GM12878 (cell line): Measurements from ENCODE around the gene DNAJC5G. TPM values are rescaled to one million over a fixed set of nuclear protein-coding genes. Genes with fewer than 3 reads are reported as not detected.

Experiments
- ATAC-seq: fragments of 200-7000 bp; cut with Tn5 transposase; 3 replicates; pipeline ENCODE4 v1.9.1; 2020; ENCODE audit warnings: mild to moderate bottlenecking, moderate library complexity
- BruUV-seq: library from RNA; stranded (reverse); fragments of 400-500 nt; replicated peaks from 2 replicates; lab custom pipeline; 2021; lab: Mats Ljungman, UMichigan
- CTCF ChIA-PET: fragments of 300-600 bp; sonication (Branson Sonifier 250); formaldehyde crosslinking; extraction: SDS; loops from one replicate; lab custom pipeline; 2021; ENCODE audit warnings: inconsistent platforms; lab: Yijun Ruan, JAX
- POLR2A ChIA-PET: fragments of 350-600 bp; formaldehyde crosslinking; extraction: SDS; loops from one replicate; lab custom pipeline; 2021; ENCODE audit warnings: inconsistent platforms; lab: Charles Lee
- RAD21 ChIA-PET: fragments of 300-600 bp; sonication (Branson Sonifier 250); formaldehyde crosslinking; loops from one replicate; lab custom pipeline; 2023; ENCODE audit warnings: antibody characterized with exemption; ENCODE audit not compliant: unreplicated experiment; lab: Charles Lee
- SMC1A ChIA-PET: fragments of 300-600 bp; sonication (Branson Sonifier 250); formaldehyde crosslinking; loops from one replicate; lab custom pipeline; 2023; ENCODE audit not compliant: unreplicated experiment, uncharacterized antibody; lab: Charles Lee
- DNase-seq: peaks from one replicate; pipeline ENCODE4 v3.0.0-alpha.2; 2011; ENCODE audit warnings: low read depth, low spot score
- FAIRE-seq: peaks from 3 replicates; lab custom pipeline; 2011; peaks lifted over from hg19 to GRCh38; lab: Jason Lieb, UNC
- H2AFZ ChIP-seq: 2 replicates; pipeline ENCODE4 v1.6.0; 2011; ENCODE audit warnings: low read depth, low read length, control low read depth; ENCODE audit not compliant: control insufficient read depth
- H3K27ac ChIP-seq: 2 replicates; pipeline ENCODE4 v1.5.1; 2011; ENCODE audit warnings: control low read depth; ENCODE audit not compliant: control insufficient read depth, insufficient read depth
- H3K27me3 ChIP-seq, 2 experiments: replicated peaks in 1 of 2; 2 replicates each; pipeline versions ENCODE4 v1.6.0 to v1.6.1; 2011; ENCODE audit warnings: low read length in 1 of 2; ENCODE audit not compliant: control insufficient read depth in 2 of 2, insufficient read depth in 2 of 2
- H3K36me3 ChIP-seq, 2 experiments: 2 replicates each; pipeline ENCODE4 v1.5.1; 2011; ENCODE audit warnings: low read length in 1 of 2; ENCODE audit not compliant: control insufficient read depth in 2 of 2, insufficient read depth in 2 of 2
- H3K4me1 ChIP-seq: 2 replicates; pipeline ENCODE4 v1.6.1; 2011; ENCODE audit warnings: mild to moderate bottlenecking, low read length, moderate library complexity, mixed read lengths; ENCODE audit not compliant: control insufficient read depth, insufficient read depth
- H3K4me2 ChIP-seq: 2 replicates; pipeline ENCODE4 v1.6.0; 2011; ENCODE audit warnings: control low read depth; ENCODE audit not compliant: control insufficient read depth, insufficient read depth
- H3K4me3 ChIP-seq: fragments of 200-600 bp; sonication (generic); 2 replicates; pipeline ENCODE4 v1.5.1; 2016
- H3K79me2 ChIP-seq: 2 replicates; pipeline ENCODE4 v1.6.0; 2011; ENCODE audit warnings: low read length; ENCODE audit not compliant: control insufficient read depth, insufficient read depth
- H3K9ac ChIP-seq: 2 replicates; pipeline ENCODE4 v1.8.0; 2011; ENCODE audit warnings: low read length, control low read depth, mixed read lengths; ENCODE audit not compliant: control insufficient read depth, insufficient read depth
- H3K9me3 ChIP-seq: replicated peaks from 3 replicates; pipeline ENCODE4 v1.5.1; 2011; ENCODE audit warnings: mild to moderate bottlenecking, low read length; ENCODE audit not compliant: control insufficient read depth, insufficient read depth
- H4K20me1 ChIP-seq: 2 replicates; pipeline ENCODE4 v1.6.0; 2011; ENCODE audit not compliant: control insufficient read depth, insufficient read depth
- BACH1 ChIP-seq: fragments of 450-650 bp; IDR thresholded peaks from 2 replicates; pipeline ENCODE4 v1.6.1; 2017; ENCODE audit warnings: mild to moderate bottlenecking, borderline replicate concordance
- CHD4 ChIP-seq: fragments of 200-600 bp; sonication (generic); IDR thresholded peaks from 2 replicates; pipeline ENCODE4 v1.6.1; 2016; ENCODE audit warnings: mild to moderate bottlenecking
- CREB1 ChIP-seq: IDR thresholded peaks from 2 replicates; pipeline ENCODE4 v1.6.1; 2012; ENCODE audit warnings: low read depth, mild to moderate bottlenecking, inconsistent platforms
- EED ChIP-seq: sonication (generic); IDR thresholded peaks from 2 replicates; pipeline ENCODE4 v1.6.1; 2016; ENCODE audit warnings: antibody characterized with exemption, low read depth
- GATAD2B ChIP-seq: fragments of 450-650 bp; conservative IDR thresholded peaks from 2 replicates; pipeline ENCODE4 v1.6.1; 2017; ENCODE audit warnings: low read depth, mild to moderate bottlenecking, moderate library complexity
- HSF1 ChIP-seq: fragments of 150-350 bp; IDR thresholded peaks from 2 replicates; pipeline ENCODE4 v1.6.1; 2014; ENCODE audit warnings: mild to moderate bottlenecking, low read depth, low read length
- IKZF2 ChIP-seq, 2 experiments: fragments of 450-650 bp; IDR thresholded peaks; 2 replicates each; pipeline ENCODE4 v1.6.1; 2017; ENCODE audit warnings: mild to moderate bottlenecking in 2 of 2, moderate library complexity in 2 of 2
- NR2F1 ChIP-seq: fragments of 450-650 bp; conservative IDR thresholded peaks from 2 replicates; pipeline ENCODE4 v1.6.1; 2017; ENCODE audit warnings: mild to moderate bottlenecking
- NRF1 ChIP-seq: conservative IDR thresholded peaks from 2 replicates; pipeline ENCODE4 v1.6.1; 2011; ENCODE audit warnings: mild to moderate bottlenecking, low read depth, low read length, improper control_type of control experiment
- PAX5 ChIP-seq: IDR thresholded peaks from 2 replicates; pipeline ENCODE4 v1.6.1; 2011; ENCODE audit warnings: low read depth, low read length, borderline replicate concordance
- POLR2A ChIP-seq: IDR thresholded peaks from 2 replicates; pipeline ENCODE4 v1.6.1; 2011; ENCODE audit warnings: low read depth, mild to moderate bottlenecking, low read length
- POLR2AphosphoS2 ChIP-seq: IDR thresholded peaks from 2 replicates; pipeline ENCODE4 v1.6.1; 2011; ENCODE audit warnings: low read depth, mild to moderate bottlenecking, low read length, improper control_type of control experiment, moderate library complexity
- SMARCA5 ChIP-seq: fragments of 450-650 bp; IDR thresholded peaks from 2 replicates; pipeline ENCODE4 v1.6.1; 2017; ENCODE audit warnings: mild to moderate bottlenecking
- SPI1 ChIP-seq: IDR thresholded peaks from 2 replicates; pipeline ENCODE4 v1.6.1; 2011; ENCODE audit warnings: low read depth, mild to moderate bottlenecking, low read length, moderate library complexity, borderline replicate concordance; ENCODE audit not compliant: insufficient read depth
- SREBF1 ChIP-seq: IDR thresholded peaks from 2 replicates; pipeline ENCODE4 v1.6.1; 2012; ENCODE audit warnings: mild to moderate bottlenecking, low read length
- ZNF687 ChIP-seq: fragments of 450-650 bp; IDR thresholded peaks from 2 replicates; pipeline ENCODE4 v1.6.1; 2017; ENCODE audit warnings: mild to moderate bottlenecking, moderate library complexity
- WGBS: methylation state at CpG from one replicate; pipeline ENCODE4 v1.1.6; 2016; ENCODE audit warnings: low lambda C conversion rate; ENCODE audit not compliant: insufficient replicate concordance, insufficient coverage; ENCODE audit errors: missing lambda C conversion rate; 5-methylcytosine and 5-hydroxymethylcytosine counted together
- in situ Hi-C: fragments of 300-500 bp; cut with MboI; formaldehyde crosslinking; loops from 9 replicates; pipeline ENCODE4 v1.14.3; 2018; ENCODE audit warnings: mixed read lengths
- intact Hi-C: fragments of 100-400 bp; cut with micrococcal nuclease; formaldehyde crosslinking; loops from one replicate; pipeline ENCODE4 v1.14.2; 2022; ENCODE audit not compliant: unreplicated experiment
- polyA plus RNA-seq, 11 experiments: library from polyadenylated mRNA; depleted of rRNA in 4 of 11; unstranded in 6 of 11; stranded (reverse) in 5 of 11; fragments of >200 nt; fragmentation: Nextera tagmentation in 4 of 11; fragmentation: Illumina TruSeq in 1 of 11; extraction: Ambion mirVana in 4 of 11; extraction: Trizol in 1 of 11; gene quantifications; 1 replicate in 1 of 11; 2 replicates in 10 of 11; pipeline versions ENCODE4 v1.2.1 to v1.2.3, GENCODE V29; 2011 to 2016; ENCODE audit warnings: inconsistent platforms in 2 of 11, missing spikeins in 2 of 11, low read depth in 1 of 11
- total RNA-seq, 4 experiments: library from RNA; depleted of rRNA in 3 of 4; stranded (reverse); fragments of >200 nt in 3 of 4; fragmentation: Illumina TruSeq in 1 of 4; extraction: Trizol in 1 of 4; gene quantifications; 2 replicates each; pipeline versions ENCODE4 v1.2.1 to v1.2.3, GENCODE V29; 2013 to 2021

DNAJC5G gene
- total and polyA plus RNA-seq, 10 of the 15 experiments (the other 5 are each of a cell fraction or from before 2014, with no cell fraction given), result not detected

GRCh38 chr2:27322301-27322765 is 47.1 kb downstream of the DNAJC5G start:
- H2AFZ ChIP-seq, result peak overlapping the region; percentile 85
- peak overlapping the region; percentile 95 for H3K27ac ChIP-seq
- H3K4me3 ChIP-seq, result peak overlapping the region; percentile 99
- intact Hi-C loops, result loop anchor here (2.0 kb wide), 1 partner anchor 48 kb away; the partner anchor contains the start of genes EIF2B4 and SNX17
- 0% methylated on average over 10 of the region's 10 CpGs for WGBS
- in situ Hi-C loops, result no loop called here
- FAIRE-seq, result peak; percentile 23
- H3K4me2 ChIP-seq, result peak overlapping the region; percentile 95
- ChIA-PET SMC1A (interaction anchor here (0.8 to 3.1 kb wide), 8 partner anchors 8 to 109 kb away, joined by 3 to 17 read pairs (median 4); partner anchors contain the start of genes EIF2B4 and GTF3C2), CTCF (interaction anchor here (1.0 to 5.7 kb wide), 6 partner anchors 20 to 361 kb away, joined by 4 to 49 read pairs (median 6); no protein-coding TSS in a partner anchor), RAD21 (interaction anchor here (1.5 to 1.9 kb wide), 2 partner anchors 19 to 47 kb away, joined by 5 to 6 read pairs; no protein-coding TSS in a partner anchor), POLR2A (interaction anchor here (0.7 to 1.9 kb wide), 3 partner anchors 25 to 188 kb away, joined by 3 to 5 read pairs (median 5); partner anchors contain the start of gene PREB)
- peaks cover 6% of the 10 kb centered on the region for H3K4me1 ChIP-seq
- H3K79me2 ChIP-seq, result peaks cover 27% of the 10 kb centered on the region
- 0 out of 2 replicates have a peak, but pooled peaks have one; percentile 29 for TF ChIP-seq POLR2A
- no peak for TF ChIP-seq CHD4
- TF ChIP-seq SPI1, result peak; percentile 90
- TF ChIP-seq CREB1, result no peak
- no peak for TF ChIP-seq EED
- TF ChIP-seq NRF1, result no peak
- peak; percentile 15; the same call in 1 of the 2 replicates for TF ChIP-seq GATAD2B
- peak; percentile 22; the same call in 1 of the 2 replicates for TF ChIP-seq BACH1
- no peak for TF ChIP-seq SREBF1
- TF ChIP-seq SMARCA5, result 0 out of 2 replicates have a peak, but pooled peaks have one; percentile 13
- 0 out of 2 replicates have a peak, but pooled peaks have one; percentile 8 for TF ChIP-seq PAX5
- TF ChIP-seq NR2F1, result no peak
- peak in 1 of 2 experiments; percentile 25; a peak in 1 of 4 replicates for TF ChIP-seq IKZF2 (IDR thresholded peaks at IDR 0.05)
- no peak for TF ChIP-seq ZNF687
- no peak for TF ChIP-seq POLR2AphosphoS2
- no peak for TF ChIP-seq HSF1
- peaks cover 2 to 7% of the 10 kb centered on the region in 2 experiments for H3K36me3 ChIP-seq
- ATAC-seq, result peak; percentile 77
- H3K9me3 ChIP-seq, result no peaks in the 10 kb centered on the region
- no peak for DNase-seq
- peak overlapping the region; percentile 98 for H3K9ac ChIP-seq
- TSS peak; percentile 83 for BruUV-seq
- H4K20me1 ChIP-seq, result no peaks in the 10 kb centered on the region
- no peaks in the 10 kb centered on the region for H3K27me3 ChIP-seq
